ENCODE measurements around the gene MYRIP.

- no peak for TF ChIP-seq POLR2A (IDR thresholded peaks at IDR 0.05)
- TF ChIP-seq, protein P1, sequence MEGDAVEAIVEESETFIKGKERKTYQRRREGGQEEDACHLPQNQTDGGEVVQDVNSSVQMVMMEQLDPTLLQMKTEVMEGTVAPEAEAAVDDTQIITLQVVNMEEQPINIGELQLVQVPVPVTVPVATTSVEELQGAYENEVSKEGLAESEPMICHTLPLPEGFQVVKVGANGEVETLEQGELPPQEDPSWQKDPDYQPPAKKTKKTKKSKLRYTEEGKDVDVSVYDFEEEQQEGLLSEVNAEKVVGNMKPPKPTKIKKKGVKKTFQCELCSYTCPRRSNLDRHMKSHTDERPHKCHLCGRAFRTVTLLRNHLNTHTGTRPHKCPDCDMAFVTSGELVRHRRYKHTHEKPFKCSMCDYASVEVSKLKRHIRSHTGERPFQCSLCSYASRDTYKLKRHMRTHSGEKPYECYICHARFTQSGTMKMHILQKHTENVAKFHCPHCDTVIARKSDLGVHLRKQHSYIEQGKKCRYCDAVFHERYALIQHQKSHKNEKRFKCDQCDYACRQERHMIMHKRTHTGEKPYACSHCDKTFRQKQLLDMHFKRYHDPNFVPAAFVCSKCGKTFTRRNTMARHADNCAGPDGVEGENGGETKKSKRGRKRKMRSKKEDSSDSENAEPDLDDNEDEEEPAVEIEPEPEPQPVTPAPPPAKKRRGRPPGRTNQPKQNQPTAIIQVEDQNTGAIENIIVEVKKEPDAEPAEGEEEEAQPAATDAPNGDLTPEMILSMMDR (IDR thresholded peaks at IDR 0.05) = no peak
These were observed 93.8 kb downstream of the MYRIP start for GRCh38 chr3:39903253-39903652.

Data from adrenal gland (tissue), 5 donors.